Vagina (tissue), 2 donors: ENCODE data around the gene TMEM79.

Experiments
- CTCF ChIP-seq, 3 experiments: fragments of 450-650 bp in 2 of 3; fragments of 200-600 bp in 1 of 3; sonication (generic) in 1 of 3; IDR thresholded peaks; one replicate each; pipeline ENCODE4 v1.5.1; 2017 to 2019; ENCODE audit warnings: antibody characterized with exemption in 3 of 3, mild to moderate bottlenecking in 2 of 3, moderate library complexity in 2 of 3
- POLR2A ChIP-seq, 2 donors: fragments of 450-650 bp; IDR thresholded peaks; one replicate each; pipeline ENCODE4 v1.6.1; 2017; ENCODE audit warnings: antibody characterized with exemption in 2 of 2, mild to moderate bottlenecking in 2 of 2, moderate library complexity in 2 of 2
- POLR2AphosphoS5 ChIP-seq, 2 donors: sonication (generic); formaldehyde crosslinking; IDR thresholded peaks; one replicate each; pipeline ENCODE4 v1.9.0; 2017; ENCODE audit warnings: antibody characterized with exemption in 2 of 2, mild to moderate bottlenecking in 2 of 2, low read depth in 1 of 2; ENCODE audit not compliant: insufficient read depth in 1 of 2

- no peak for TF ChIP-seq CTCF (IDR thresholded peaks at IDR 0.05)
- no peak for TF ChIP-seq POLR2A (IDR thresholded peaks at IDR 0.05)
- no peak for TF ChIP-seq POLR2AphosphoS5 (IDR thresholded peaks at IDR 0.05; ENCODE audit: insufficient read depth in 1 of 2, low read depth in 1 of 2)
Observed at GRCh38 chr1:156305215-156305614, 21.1 kb downstream of the TMEM79 start.
